Neural crest cell (in vitro differentiated cells): Measurements from ENCODE around the gene STX2. TPM values are rescaled to one million over a fixed set of nuclear protein-coding genes. Genes with fewer than 3 reads are reported as not detected.

ENCODE experiments used
- DNase-seq: peaks from one replicate; pipeline ENCODE4 v3.0.0; 2021; ENCODE audit warnings: low read depth, mixed read lengths, low spot score
- H3K27ac Mint-ChIP-seq: one replicate; pipeline ENCODE4 v1.8.0; 2021; ENCODE audit warnings: mild to moderate bottlenecking, mixed read lengths; ENCODE audit not compliant: unreplicated experiment
- H3K27me3 Mint-ChIP-seq: 2 replicates; pipeline ENCODE4 v1.8.0; 2021; ENCODE audit warnings: low read depth, mild to moderate bottlenecking, mixed read lengths
- H3K36me3 Mint-ChIP-seq: 2 replicates; pipeline ENCODE4 v1.8.0; 2021; ENCODE audit warnings: low read depth, mild to moderate bottlenecking, mixed read lengths
- H3K4me1 Mint-ChIP-seq: 2 replicates; pipeline ENCODE4 v1.8.0; 2021; ENCODE audit warnings: mixed read lengths
- H3K4me3 Mint-ChIP-seq: one replicate; pipeline ENCODE4 v1.8.0; 2021; ENCODE audit warnings: mild to moderate bottlenecking, mixed read lengths
- H3K9me3 Mint-ChIP-seq: 2 replicates; pipeline ENCODE4 v1.8.0; 2021; ENCODE audit warnings: mixed read lengths
- CTCF ChIP-seq: fragments of 200-600 bp; sonication (generic); conservative IDR thresholded peaks from 2 replicates; pipeline ENCODE4 v1.5.0; 2021; ENCODE audit warnings: antibody characterized with exemption, mild to moderate bottlenecking
- total RNA-seq: library from RNA; stranded (reverse); gene quantifications from 2 replicates; pipeline ENCODE4 v1.2.1, GENCODE V29; 2021

Gene STX2
- total RNA-seq, 1 donor from 2014 or later = 32.7 TPM

GRCh38 chr12:130748786-130749185 is 90.3 kb downstream of the STX2 start:
- no peaks in the 10 kb centered on the region for H3K9me3 Mint-ChIP-seq
- peaks cover 12% of the 10 kb centered on the region for H3K4me1 Mint-ChIP-seq
- no peak for TF ChIP-seq CTCF
- no peak overlapping the region for H3K27ac Mint-ChIP-seq
- H3K36me3 Mint-ChIP-seq = no peaks in the 10 kb centered on the region
- DNase-seq = no peak
- H3K27me3 Mint-ChIP-seq = peaks cover 29% of the 10 kb centered on the region
- H3K4me3 Mint-ChIP-seq = no peak overlapping the region

GRCh38 chr12:130747867-130748740 is 90.9 kb downstream of the STX2 start:
- no peak overlapping the region for H3K4me3 Mint-ChIP-seq
- TF ChIP-seq CTCF = peak; percentile 95
- no peaks in the 10 kb centered on the region for H3K9me3 Mint-ChIP-seq
- peaks cover 9% of the 10 kb centered on the region for H3K4me1 Mint-ChIP-seq
- H3K27me3 Mint-ChIP-seq = peaks cover 29% of the 10 kb centered on the region
- DNase-seq = peak; percentile 96
- H3K27ac Mint-ChIP-seq = no peak overlapping the region
- H3K36me3 Mint-ChIP-seq = no peaks in the 10 kb centered on the region

GRCh38 chr12:130746546-130746945 is 92.5 kb downstream of the STX2 start:
- Mint-ChIP-seq H3K36me3 (no peaks in the 10 kb centered on the region), H3K4me3 (no peak overlapping the region), H3K27ac (no peak overlapping the region), H3K9me3 (no peaks in the 10 kb centered on the region), H3K27me3 (peaks cover 24% of the 10 kb centered on the region), H3K4me1 (peaks cover 3% of the 10 kb centered on the region)
- no peak for DNase-seq
- TF ChIP-seq CTCF = no peak

- TF ChIP-seq CTCF = no peak
- no peak overlapping the region for H3K27ac Mint-ChIP-seq
- H3K4me3 Mint-ChIP-seq = no peak overlapping the region
- H3K9me3 Mint-ChIP-seq = no peaks in the 10 kb centered on the region
- DNase-seq = no peak
- no peaks in the 10 kb centered on the region for H3K36me3 Mint-ChIP-seq
- H3K4me1 Mint-ChIP-seq = peaks cover 3% of the 10 kb centered on the region
- H3K27me3 Mint-ChIP-seq = peaks cover 21% of the 10 kb centered on the region
Measured at GRCh38 chr12:130745921-130746320, 93.1 kb downstream of the STX2 start.

GRCh38 chr12:130744274-130744673 is 94.8 kb downstream of the STX2 start:
- Mint-ChIP-seq H3K36me3 (no peaks in the 10 kb centered on the region), H3K27me3 (peaks cover 14% of the 10 kb centered on the region), H3K4me1 (peaks cover 3% of the 10 kb centered on the region), H3K27ac (no peak overlapping the region), H3K4me3 (no peak overlapping the region), H3K9me3 (no peaks in the 10 kb centered on the region)
- DNase-seq = no peak
- no peak for TF ChIP-seq CTCF
